HepG2 (cell line): Measurements from ENCODE around the gene ESYT1. TPM values are rescaled to one million over a fixed set of nuclear protein-coding genes. Genes with fewer than 3 reads are reported as not detected.
A peak's percentile ranks its signal among the peaks of the same experiment; 100 is the strongest.

Experiments used
- ARHGAP35 ChIP-seq: sonication (generic); formaldehyde crosslinking; IDR thresholded peaks from 2 replicates; pipeline ENCODE4 v1.9.0; 2022; ENCODE audit warnings: mild to moderate bottlenecking, inconsistent platforms, moderate library complexity, missing genetic modification reagents, borderline replicate concordance
- CERS6 ChIP-seq: sonication (generic); formaldehyde crosslinking; IDR thresholded peaks from 2 replicates; pipeline ENCODE4 v1.5.0; 2020; ENCODE audit warnings: missing genetic modification reagents
- ELF1 ChIP-seq: sonication (generic); formaldehyde crosslinking; IDR thresholded peaks from 2 replicates; pipeline ENCODE4 v1.4.0; 2020; ENCODE audit warnings: missing genetic modification reagents
- HNF1A ChIP-seq, 2 experiments: sonication (generic) in 1 of 2; formaldehyde crosslinking in 1 of 2; IDR thresholded peaks; 2 replicates each; pipeline versions ENCODE4 v1.4.0 to v1.6.1; 2016 to 2020; ENCODE audit warnings: borderline replicate concordance in 1 of 2, low read depth in 1 of 2, mild to moderate bottlenecking in 1 of 2, missing genetic modification reagents in 1 of 2
- HNRNPL ChIP-seq: fragments of 200-400 bp; formaldehyde crosslinking; IDR thresholded peaks from 2 replicates; pipeline ENCODE4 v1.6.1; 2017; ENCODE audit warnings: mild to moderate bottlenecking, low read depth, low read length
- KMT2B ChIP-seq: IDR thresholded peaks from 2 replicates; pipeline ENCODE4 v1.6.1; 2016; ENCODE audit warnings: missing genetic modification reagents, missing compliant biosample characterization
- MTF2 ChIP-seq: sonication (generic); formaldehyde crosslinking; IDR thresholded peaks from 2 replicates; pipeline ENCODE4 v1.5.0; 2020; ENCODE audit warnings: missing genetic modification reagents, borderline replicate concordance
- SIN3B ChIP-seq: fragments of 150-350 bp; IDR thresholded peaks from 2 replicates; pipeline ENCODE4 v1.6.1; 2014; ENCODE audit warnings: low read length
- SNAI1 ChIP-seq: sonication (generic); formaldehyde crosslinking; IDR thresholded peaks from 2 replicates; pipeline ENCODE4 v1.5.0; 2020; ENCODE audit warnings: mild to moderate bottlenecking, missing genetic modification reagents, borderline replicate concordance
- SP2 ChIP-seq: sonication (generic); formaldehyde crosslinking; IDR thresholded peaks from 2 replicates; pipeline ENCODE4 v1.5.1; 2020; ENCODE audit warnings: mild to moderate bottlenecking, missing genetic modification reagents
- STAT5B ChIP-seq: sonication (generic); formaldehyde crosslinking; IDR thresholded peaks from 2 replicates; pipeline ENCODE4 v1.4.0; 2020; ENCODE audit warnings: missing genetic modification reagents
- THRA ChIP-seq: sonication (generic); formaldehyde crosslinking; IDR thresholded peaks from 2 replicates; pipeline ENCODE4 v1.4.0; 2020; ENCODE audit warnings: missing genetic modification reagents, borderline replicate concordance
- THYN1 ChIP-seq: sonication (generic); formaldehyde crosslinking; IDR thresholded peaks from 2 replicates; pipeline ENCODE4 v1.8.1; 2023; ENCODE audit warnings: low read depth, mild to moderate bottlenecking, moderate library complexity, missing genetic modification reagents, borderline replicate concordance
- TOE1 ChIP-seq: sonication (generic); formaldehyde crosslinking; IDR thresholded peaks from 2 replicates; pipeline ENCODE4 v1.4.0; 2020; ENCODE audit warnings: mild to moderate bottlenecking, missing genetic modification reagents
- ZFP1 ChIP-seq: IDR thresholded peaks from 2 replicates; pipeline ENCODE4 v1.6.1; 2016
- ZNF124 ChIP-seq: sonication (generic); formaldehyde crosslinking; IDR thresholded peaks from 2 replicates; pipeline ENCODE4 v1.4.0; 2020; ENCODE audit warnings: missing genetic modification reagents
- ZNF253 ChIP-seq: sonication (generic); formaldehyde crosslinking; IDR thresholded peaks from 2 replicates; pipeline ENCODE4 v1.8.0; 2022; ENCODE audit warnings: mild to moderate bottlenecking, missing genetic modification reagents, borderline replicate concordance
- ZNF530 ChIP-seq: sonication (generic); formaldehyde crosslinking; IDR thresholded peaks from 2 replicates; pipeline ENCODE4 v1.5.0; 2020; ENCODE audit warnings: low read depth, mild to moderate bottlenecking, missing genetic modification reagents
- polyA plus RNA-seq, 8 experiments: library from polyadenylated mRNA; depleted of rRNA in 3 of 8; stranded (reverse) in 7 of 8; unstranded in 1 of 8; fragments of >200 nt; fragmentation: Illumina TruSeq in 4 of 8; extraction: Trizol in 4 of 8; gene quantifications; 2 replicates each; pipeline versions ENCODE4 v1.2.1 to v1.2.3, GENCODE V29; 2011 to 2016; ENCODE audit warnings: low read depth in 4 of 8, missing spikeins in 1 of 8, mixed read lengths in 1 of 8; ENCODE audit not compliant: insufficient read depth in 1 of 8
- total RNA-seq, 5 experiments: library from RNA; depleted of rRNA; stranded (reverse); fragments of >200 nt; fragmentation: Illumina TruSeq; extraction: Trizol; gene quantifications; 2 replicates each; pipeline ENCODE4 v1.2.3, GENCODE V29; 2016; ENCODE audit warnings: low read depth in 1 of 5

ESYT1 gene
- total and polyA plus RNA-seq, 2 of the 13 experiments (the other 11 are each of a cell fraction or from before 2014, with no cell fraction given) = 66.9 to 71.0 TPM

GRCh38 chr12:56189918-56190694 lies 62.0 kb downstream of the ESYT1 start (continued):
- TF ChIP-seq THRA (CRISPR knock-in tag) = 0 out of 2 replicates have a peak, but pooled peaks have one; percentile 44
- TF ChIP-seq THYN1 (CRISPR knock-in tag) = no peak
- TF ChIP-seq SNAI1 (CRISPR knock-in tag) = no peak
- no peak for TF ChIP-seq SIN3B
- TF ChIP-seq ELF1 (CRISPR knock-in tag) = peak; percentile 95
- TF ChIP-seq CERS6 (CRISPR knock-in tag) = no peak
- no peak for TF ChIP-seq MTF2
- peak; percentile 83 for TF ChIP-seq KMT2B
- TF ChIP-seq ARHGAP35 (CRISPR knock-in tag) = no peak
- TF ChIP-seq SP2 (CRISPR knock-in tag) = no peak
- 0 out of 2 replicates have a peak, but pooled peaks have one; percentile 22 for TF ChIP-seq ZNF253 (CRISPR knock-in tag)
- peak; percentile 78 for TF ChIP-seq ZNF124 (CRISPR knock-in tag)
- peak; percentile 24; the same call in 1 of the 2 replicates for TF ChIP-seq TOE1 (CRISPR knock-in tag)
- TF ChIP-seq HNRNPL = no peak
- no peak for TF ChIP-seq ZNF530 (CRISPR knock-in tag)
- no peak for TF ChIP-seq HNF1A (IDR thresholded peaks at IDR 0.05; ENCODE audit: low read depth)
- TF ChIP-seq HNF1A (CRISPR knock-in tag; IDR thresholded peaks at IDR 0.05; ENCODE audit: borderline replicate concordance) = peak; percentile 30; the same call in 1 of the 2 replicates
- TF ChIP-seq ZFP1 (CRISPR knock-in tag) = peak; percentile 36; the same call in 1 of the 2 replicates
- no peak for TF ChIP-seq STAT5B (CRISPR knock-in tag)
